ENCODE measurements around the gene RCOR2. TPM values are rescaled to one million over a fixed set of nuclear protein-coding genes. Genes with fewer than 3 reads are reported as not detected.
A peak's percentile ranks its signal among the peaks of the same experiment; 100 is the strongest.

The RCOR2 gene
- total RNA-seq, 1 donor = 2.9 TPM

GRCh38 chr11:63888170-63889086 is 28.5 kb downstream of the RCOR2 start:
- TF ChIP-seq CTCF (IDR thresholded peaks at IDR 0.05; ENCODE audit: insufficient read depth, low read length) = peak; percentile 1
- H3K4me3 ChIP-seq (ENCODE audit: low read depth, low read length) = peak overlapping the region; percentile 39
- DNase-seq (ENCODE audit: low read depth) = peak; percentile 48

- no peak for DNase-seq (ENCODE audit: low read depth)
- no peak overlapping the region for H3K4me3 ChIP-seq (ENCODE audit: low read depth, low read length)
- no peak for TF ChIP-seq CTCF (IDR thresholded peaks at IDR 0.05; ENCODE audit: insufficient read depth, low read length)
Observed at GRCh38 chr11:63887386-63887999, 29.5 kb downstream of the RCOR2 start.

- no peak for DNase-seq (ENCODE audit: low read depth)
- H3K4me3 ChIP-seq (ENCODE audit: low read depth, low read length) = no peak overlapping the region
- TF ChIP-seq CTCF (IDR thresholded peaks at IDR 0.05; ENCODE audit: insufficient read depth, low read length) = no peak
Observed at GRCh38 chr11:63884196-63884932, 32.6 kb downstream of the RCOR2 start.

- no peak for DNase-seq (ENCODE audit: low read depth)
- H3K4me3 ChIP-seq (ENCODE audit: low read depth, low read length) = no peak overlapping the region
- no peak for TF ChIP-seq CTCF (IDR thresholded peaks at IDR 0.05; ENCODE audit: insufficient read depth, low read length)
Observed at GRCh38 chr11:63883791-63884190, 33.2 kb downstream of the RCOR2 start.

GRCh38 chr11:63882555-63883242 is 34.3 kb downstream of the RCOR2 start:
- no peak overlapping the region for H3K4me3 ChIP-seq (ENCODE audit: low read depth, low read length)
- no peak for TF ChIP-seq CTCF (IDR thresholded peaks at IDR 0.05; ENCODE audit: insufficient read depth, low read length)
- no peak for DNase-seq (ENCODE audit: low read depth)

GRCh38 chr11:63880403-63880790 is 36.6 kb downstream of the RCOR2 start:
- DNase-seq (ENCODE audit: low read depth) = no peak
- no peak for TF ChIP-seq CTCF (IDR thresholded peaks at IDR 0.05; ENCODE audit: insufficient read depth, low read length)
- no peak overlapping the region for H3K4me3 ChIP-seq (ENCODE audit: low read depth, low read length)

All from fibroblast of the aortic adventitia (primary cell).